Cerebellar nuclear complex (tissue), 1 donor: ENCODE results near the gene TBC1D16.

Experiments used
- DNase-seq, 2 experiments: peaks; one replicate each; lab custom pipeline; 2025; lab: John Stamatoyannopoulos, UW

TBC1D16 gene

GRCh38 chr17:79926605-79927135, 109.0 kb downstream of the TBC1D16 start:
- no peak for DNase-seq

DNA sequence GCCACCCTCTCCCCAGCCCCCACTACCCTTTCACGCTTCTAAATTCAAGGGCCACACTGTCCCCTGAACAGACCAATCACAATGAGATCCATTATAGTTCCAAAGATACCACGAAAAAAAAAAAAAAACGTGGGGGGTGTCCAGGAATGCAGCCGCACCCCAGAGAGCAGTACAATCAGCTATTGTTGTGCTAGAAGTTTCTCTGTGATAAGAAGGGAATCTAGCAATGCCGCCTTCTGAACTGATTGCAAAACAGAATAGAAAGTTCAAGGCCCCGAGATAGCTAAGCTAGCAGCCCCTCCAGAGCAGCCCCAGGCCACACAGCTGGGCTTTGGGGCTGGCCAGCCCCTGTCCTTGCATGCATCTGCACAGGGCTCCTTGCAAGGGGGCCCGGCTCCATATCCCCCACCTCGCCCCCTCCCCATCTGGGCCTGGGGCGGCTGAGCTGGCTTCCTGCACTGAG, 109.5 kb downstream of the TBC1D16 start:
- DNase-seq = no peak

- DNase-seq = no peak
These were observed 110.3 kb downstream of the TBC1D16 start for GRCh38 chr17:79925242-79925957.

GRCh38 chr17:79924639-79924976, 111.1 kb downstream of the TBC1D16 start:
- no peak for DNase-seq

DNA sequence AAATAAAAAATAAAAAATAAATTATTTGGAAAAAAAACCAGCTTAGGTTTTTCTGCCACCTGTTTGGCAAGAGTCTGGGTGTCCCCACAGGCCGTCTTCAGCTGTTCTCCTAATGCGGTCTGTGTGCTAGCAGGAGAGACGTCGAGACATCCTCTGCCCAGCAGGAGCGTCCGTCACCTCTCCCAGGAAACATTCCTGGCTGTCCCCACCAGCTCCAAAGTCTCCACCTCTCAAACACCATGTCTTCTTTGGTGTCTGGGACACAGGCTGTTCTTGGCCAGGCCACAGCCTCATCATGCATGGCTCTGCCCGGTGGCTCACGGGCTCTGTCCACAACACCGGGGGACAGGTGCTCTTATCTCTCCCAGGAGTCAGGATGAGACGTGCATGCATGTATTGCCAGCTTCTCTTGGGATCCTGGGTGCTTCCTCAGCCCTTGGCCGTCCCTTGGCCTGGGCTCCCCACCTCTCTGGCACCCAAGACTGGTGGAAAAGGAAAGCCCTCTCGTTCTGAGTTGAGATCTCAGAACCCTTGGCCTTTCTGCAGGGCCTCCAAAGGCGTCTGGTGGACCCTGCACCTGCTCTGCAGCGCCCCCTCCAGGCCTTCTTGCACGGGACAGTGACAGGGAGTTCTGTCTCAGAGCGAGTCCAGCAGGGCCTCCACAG, 111.6 kb downstream of the TBC1D16 start:
- DNase-seq = no peak

GRCh38 chr17:79922798-79923197, 112.9 kb downstream of the TBC1D16 start:
- no peak for DNase-seq

DNA sequence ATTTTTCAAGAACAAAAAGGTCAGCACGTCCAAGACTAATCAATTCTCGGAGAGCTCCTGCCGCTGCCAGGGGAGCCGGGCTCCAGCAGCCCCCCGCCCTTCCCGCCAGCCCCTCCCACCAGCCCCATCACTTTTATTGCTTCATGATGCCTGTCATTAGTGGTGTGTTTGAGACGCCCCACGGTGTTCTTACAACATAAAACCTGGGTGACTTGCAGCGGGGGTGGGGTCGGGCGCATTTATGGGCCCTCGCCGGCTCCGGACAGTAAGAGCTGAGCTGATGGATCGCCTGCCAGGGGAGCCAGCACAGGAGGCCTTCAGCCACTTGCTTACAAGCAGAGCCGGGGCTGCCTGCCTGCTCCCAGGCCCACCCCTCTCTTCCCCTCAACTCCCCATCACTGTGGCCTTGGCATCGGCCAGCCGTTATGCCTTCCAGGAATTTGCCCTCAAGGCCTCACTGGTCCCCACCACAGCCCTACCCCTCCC, 113.5 kb downstream of the TBC1D16 start:
- no peak for DNase-seq

- no peak for DNase-seq
These were observed 114.1 kb downstream of the TBC1D16 start for GRCh38 chr17:79921411-79922115.

DNA sequence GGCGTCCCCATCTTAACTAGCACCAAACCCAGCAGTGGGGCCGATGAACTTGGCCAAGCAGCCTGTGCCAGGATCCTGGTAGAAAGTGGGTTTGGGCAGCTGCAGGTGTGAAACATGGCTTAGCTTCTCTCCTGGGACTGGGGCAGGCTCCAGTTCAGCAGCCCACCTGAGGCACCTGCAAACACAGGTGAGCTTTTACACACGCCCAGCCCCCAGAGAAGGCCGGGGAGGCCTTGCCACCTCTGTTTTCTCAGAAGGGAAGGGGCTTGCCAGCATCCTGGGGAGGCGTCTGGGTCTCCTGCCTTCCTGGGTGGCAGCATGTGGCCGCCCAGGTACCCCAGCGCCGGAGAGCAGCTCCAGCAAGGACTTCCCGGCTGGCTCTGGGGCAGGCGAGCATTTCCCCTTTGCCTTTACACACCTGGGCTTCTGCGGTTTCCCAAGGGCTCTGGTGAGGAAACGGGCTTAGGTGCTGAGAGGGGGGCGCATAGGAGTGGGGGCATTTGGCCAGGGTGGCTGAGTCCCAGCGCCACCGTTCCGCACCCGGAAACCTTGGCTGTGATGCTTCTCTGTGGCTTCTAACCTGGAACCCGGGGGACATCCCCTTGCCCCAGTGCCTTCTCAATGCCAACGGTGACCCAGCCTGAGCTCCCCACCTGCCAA, 114.8 kb downstream of the TBC1D16 start:
- DNase-seq = no peak

GRCh38 chr17:79919862-79920720, 115.6 kb downstream of the TBC1D16 start:
- no peak for DNase-seq

DNA sequence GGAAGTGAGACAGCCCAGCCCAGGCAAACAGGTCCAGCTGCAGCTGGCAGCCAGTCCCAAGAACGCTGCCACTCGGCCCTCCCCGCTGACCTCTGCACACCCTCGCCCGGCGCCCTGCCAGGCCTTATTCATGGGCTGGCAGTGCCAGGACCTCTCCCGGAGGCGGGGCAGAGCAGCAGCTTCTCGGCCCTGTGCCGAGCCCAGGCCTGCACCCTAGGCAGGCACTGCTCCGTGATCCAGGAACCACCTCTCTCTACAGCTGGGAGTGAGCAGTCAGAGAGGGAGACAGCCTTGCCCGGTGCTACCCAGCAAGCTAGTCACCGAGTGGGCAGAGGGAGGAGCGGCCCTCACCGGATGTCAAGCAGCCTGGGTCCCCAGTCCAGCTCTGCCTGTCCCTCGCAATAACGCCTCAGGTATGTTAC, 116.5 kb downstream of the TBC1D16 start:
- DNase-seq = no peak

DNA sequence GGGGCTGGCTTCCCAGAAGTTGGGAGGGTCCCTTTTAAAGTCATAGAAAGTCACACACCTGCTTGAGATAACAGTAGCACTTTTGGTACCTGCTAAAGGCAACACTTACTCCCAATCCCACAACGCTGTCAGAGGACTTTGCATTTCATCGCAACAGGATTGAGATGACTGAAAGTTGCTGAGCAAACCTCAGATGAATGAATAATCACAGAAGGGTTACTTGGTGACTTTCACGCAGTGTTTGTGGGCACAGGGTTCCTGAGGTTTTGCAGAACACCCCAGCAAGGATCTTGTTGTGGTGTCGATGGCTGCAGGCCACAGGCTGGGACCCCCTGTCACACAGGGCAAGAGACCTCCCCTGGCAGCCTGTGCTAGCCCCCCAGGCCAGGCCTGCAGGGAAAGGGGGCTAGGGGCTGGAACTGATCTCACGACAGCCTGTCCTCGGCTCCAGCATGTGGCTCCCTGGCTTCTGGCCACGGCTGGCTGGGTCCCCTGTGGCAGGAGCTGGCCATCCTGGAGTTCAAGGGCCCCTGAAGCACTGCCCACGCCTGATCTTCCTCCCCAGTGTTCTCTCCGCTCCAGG, 117.0 kb downstream of the TBC1D16 start:
- DNase-seq = no peak

DNA sequence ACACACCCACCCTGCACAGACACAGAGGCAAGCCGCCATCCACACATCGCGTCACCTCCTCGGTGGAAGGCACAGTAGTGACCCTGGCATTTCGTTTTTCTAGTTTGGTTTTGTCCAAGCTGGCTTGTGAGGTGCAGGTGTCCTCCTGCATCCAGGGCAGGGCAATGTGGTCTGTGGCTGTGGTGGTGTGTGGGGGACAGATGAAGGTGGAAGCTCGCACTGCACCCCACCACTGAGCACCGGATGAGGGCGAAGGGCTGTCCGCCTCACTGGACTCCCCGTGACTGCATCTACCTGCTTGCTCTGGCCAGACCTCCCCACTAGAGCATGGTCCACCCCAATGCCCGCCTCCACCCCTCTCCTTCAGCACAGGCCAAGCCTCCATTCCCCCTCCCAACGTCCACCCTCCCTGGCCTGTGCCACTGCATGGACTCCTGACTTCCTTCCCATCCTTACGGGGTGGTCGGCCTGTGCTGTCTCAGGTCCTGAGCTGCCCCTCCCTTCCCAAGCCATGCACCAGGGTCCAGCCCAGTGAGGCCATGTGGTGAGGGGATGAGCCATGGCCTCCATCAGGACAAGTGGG, 117.7 kb downstream of the TBC1D16 start:
- no peak for DNase-seq

DNA sequence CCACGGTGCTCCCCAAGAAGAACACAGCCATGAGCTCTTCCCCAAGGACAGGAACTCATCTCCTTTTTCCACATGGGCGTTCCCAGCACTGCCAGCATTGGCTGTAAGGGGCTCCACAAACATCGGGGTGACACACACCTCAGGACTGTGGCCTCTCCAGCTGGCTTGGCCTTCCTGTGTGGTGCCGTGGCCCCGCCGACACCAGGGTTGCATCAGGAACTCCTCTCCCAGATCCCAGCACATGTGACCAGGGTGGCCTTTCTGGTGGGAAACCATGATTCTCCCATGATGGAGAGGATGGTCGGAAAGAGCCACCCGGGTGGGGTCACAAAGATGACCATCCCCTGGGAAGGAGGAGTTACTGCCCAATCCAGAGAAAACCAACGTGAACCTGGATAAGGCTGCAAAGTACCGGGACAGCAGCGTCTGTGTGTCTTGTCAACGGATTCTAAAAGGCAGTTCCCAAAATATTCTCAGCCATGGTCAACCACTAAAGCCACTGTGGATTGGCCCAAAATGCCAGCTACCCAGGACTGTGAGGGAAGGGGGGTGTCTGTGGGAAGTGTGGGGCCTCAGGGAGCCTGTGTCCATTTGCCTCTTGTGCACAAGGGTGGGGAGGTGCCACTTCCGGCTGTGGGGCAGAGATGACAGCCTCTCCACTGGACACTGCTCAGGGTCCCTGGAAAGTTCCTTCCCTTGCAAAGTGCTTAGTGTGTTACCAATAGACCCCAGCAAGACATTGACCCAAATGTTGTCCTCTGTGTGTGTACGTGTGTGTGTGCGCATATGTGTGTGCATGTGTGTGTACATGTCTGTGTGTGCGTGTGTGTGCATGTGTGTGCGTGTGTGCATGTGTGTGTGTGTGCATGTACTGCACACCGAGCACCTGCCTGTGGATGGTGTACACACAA, 118.4 kb downstream of the TBC1D16 start:
- no peak for DNase-seq

GRCh38 chr17:79916506-79916905, 119.2 kb downstream of the TBC1D16 start:
- no peak for DNase-seq

DNA sequence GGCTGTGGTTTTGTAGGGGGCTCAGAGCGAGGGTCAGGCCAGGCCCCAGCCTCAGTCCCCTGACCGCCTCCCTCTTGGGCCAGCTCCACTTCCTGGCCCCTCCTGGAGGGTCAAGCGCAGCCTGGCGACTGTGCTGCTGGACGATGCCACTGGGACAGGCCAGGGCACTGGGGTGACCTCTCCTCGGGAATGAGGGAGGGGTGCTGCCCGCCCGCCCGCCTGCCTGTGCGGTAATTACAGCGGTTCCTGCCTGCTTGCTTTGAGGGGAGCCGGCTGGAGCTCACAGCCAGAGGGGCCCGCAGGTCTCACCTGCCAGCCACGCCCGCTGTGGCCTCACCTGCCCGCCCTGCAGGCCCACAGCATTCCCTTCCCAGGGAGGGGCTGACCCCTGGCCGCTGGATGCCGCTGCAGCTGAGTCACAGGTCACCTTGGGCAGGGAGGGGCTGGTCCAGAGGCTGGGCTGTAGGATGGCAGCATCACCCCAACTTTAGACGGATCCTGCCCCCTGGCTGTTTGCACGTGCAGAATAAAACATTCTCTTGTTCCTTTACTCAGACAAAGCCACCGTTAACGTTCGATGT, 119.7 kb downstream of the TBC1D16 start:
- no peak for DNase-seq

DNA sequence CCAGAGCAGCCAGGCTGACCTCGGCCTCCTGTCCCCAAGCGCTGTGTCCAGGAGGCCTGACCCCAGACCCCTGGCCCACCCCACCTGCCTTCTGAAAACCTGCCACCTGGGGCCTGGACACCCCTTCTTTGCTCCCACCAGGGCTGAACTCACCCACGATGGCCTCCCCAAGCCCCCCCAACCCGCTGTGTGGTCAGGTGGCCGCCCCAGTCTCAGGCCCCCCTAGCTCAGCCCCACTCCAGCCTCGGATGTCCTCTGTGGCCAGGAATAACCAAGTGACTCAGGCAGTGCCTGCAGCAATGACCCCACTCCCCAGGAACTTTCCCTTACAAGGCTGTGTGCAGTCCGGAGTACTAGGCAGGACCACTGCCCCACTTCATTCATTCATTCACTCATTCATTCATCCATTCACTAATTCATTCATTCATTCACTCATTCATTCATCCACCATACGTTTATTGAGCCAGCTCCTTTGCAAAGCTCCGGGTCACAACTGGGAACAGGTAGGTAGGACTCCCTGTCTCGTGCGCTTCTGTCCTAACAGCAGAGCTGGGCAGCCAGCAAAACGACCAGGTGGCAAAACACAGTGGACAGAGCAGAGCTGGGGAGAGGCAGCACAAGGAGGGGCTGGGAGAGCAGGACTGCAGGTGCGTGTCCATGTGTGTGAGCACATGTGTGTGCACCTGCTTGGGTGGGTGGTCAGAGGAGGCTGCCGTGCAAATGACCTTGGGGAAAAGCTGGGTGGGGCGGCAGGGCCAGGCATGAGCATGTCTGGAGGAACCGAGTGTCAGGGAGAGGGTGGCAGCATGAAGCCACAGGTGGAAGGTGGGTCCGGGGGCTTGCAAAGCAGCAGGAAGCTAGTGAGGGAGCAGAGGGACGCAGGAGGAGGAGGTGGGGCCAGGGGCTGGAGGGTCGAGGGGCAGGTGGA, 120.6 kb downstream of the TBC1D16 start:
- no peak for DNase-seq
